ENCODE data around the gene RP2.
A peak's percentile ranks its signal among the peaks of the same experiment; 100 is the strongest.

The RP2 gene

GRCh38 chrX:46836701-46837557 is at the start of gene RP2:
Gene RP2, plus strand, starts transcription at chrX:46837043. Its CDS starts 58 bp downstream, at chrX:46837101.
- peak; percentile 72 for DNase-seq (ENCODE audit: low read depth)

GRCh38 chrX:46788902-46789301 is 47.9 kb upstream of the RP2 start:
- no peak for DNase-seq (ENCODE audit: low read depth)

- no peak for DNase-seq (ENCODE audit: low read depth)
Observed at GRCh38 chrX:46791927-46792809, 44.7 kb upstream of the RP2 start.

GRCh38 chrX:46792810-46793188 is 44.0 kb upstream of the RP2 start:
- DNase-seq (ENCODE audit: low read depth) = no peak

- no peak for DNase-seq (ENCODE audit: low read depth)
Observed at GRCh38 chrX:46793386-46794143, 43.3 kb upstream of the RP2 start.

- peak; percentile 29 for DNase-seq (ENCODE audit: low read depth)
Observed at GRCh38 chrX:46796574-46797191, 40.2 kb upstream of the RP2 start.

- no peak for DNase-seq (ENCODE audit: low read depth)
Observed at GRCh38 chrX:46803140-46803539, 33.7 kb upstream of the RP2 start.

- no peak for DNase-seq (ENCODE audit: low read depth)
Observed at GRCh38 chrX:46805270-46805669, 31.6 kb upstream of the RP2 start.

GRCh38 chrX:46811121-46811520 is 25.7 kb upstream of the RP2 start:
- no peak for DNase-seq (ENCODE audit: low read depth)

GRCh38 chrX:46812445-46812844 is 24.4 kb upstream of the RP2 start:
- DNase-seq (ENCODE audit: low read depth) = no peak

- DNase-seq (ENCODE audit: low read depth) = no peak
Observed at GRCh38 chrX:46814966-46815365, 21.9 kb upstream of the RP2 start.

GRCh38 chrX:46819136-46819535 is 17.7 kb upstream of the RP2 start:
- DNase-seq (ENCODE audit: low read depth) = no peak

- DNase-seq (ENCODE audit: low read depth) = no peak
Observed at GRCh38 chrX:46820391-46821100, 16.3 kb upstream of the RP2 start.

- no peak for DNase-seq (ENCODE audit: low read depth)
Observed at GRCh38 chrX:46823481-46823880, 13.4 kb upstream of the RP2 start.

- DNase-seq (ENCODE audit: low read depth) = no peak
Observed at GRCh38 chrX:46831765-46832327, 5.0 kb upstream of the RP2 start.

- DNase-seq (ENCODE audit: low read depth) = no peak
Observed at GRCh38 chrX:46837558-46838485, 979 bp downstream of the RP2 start.

GRCh38 chrX:46838486-46838870 is 1.6 kb downstream of the RP2 start:
- no peak for DNase-seq (ENCODE audit: low read depth)

GRCh38 chrX:46838974-46839480 is 2.2 kb downstream of the RP2 start:
- no peak for DNase-seq (ENCODE audit: low read depth)

- DNase-seq (ENCODE audit: low read depth) = no peak
Observed at GRCh38 chrX:46840946-46841345, 4.1 kb downstream of the RP2 start.

- no peak for DNase-seq (ENCODE audit: low read depth)
Observed at GRCh38 chrX:46841346-46841745, 4.5 kb downstream of the RP2 start.

All from activated T-helper 1 cell treated with Interleukin-2 at 50 U/mL for 16 hours (primary cell).